Measurements from ENCODE around the gene LLCFC1.

DNA sequence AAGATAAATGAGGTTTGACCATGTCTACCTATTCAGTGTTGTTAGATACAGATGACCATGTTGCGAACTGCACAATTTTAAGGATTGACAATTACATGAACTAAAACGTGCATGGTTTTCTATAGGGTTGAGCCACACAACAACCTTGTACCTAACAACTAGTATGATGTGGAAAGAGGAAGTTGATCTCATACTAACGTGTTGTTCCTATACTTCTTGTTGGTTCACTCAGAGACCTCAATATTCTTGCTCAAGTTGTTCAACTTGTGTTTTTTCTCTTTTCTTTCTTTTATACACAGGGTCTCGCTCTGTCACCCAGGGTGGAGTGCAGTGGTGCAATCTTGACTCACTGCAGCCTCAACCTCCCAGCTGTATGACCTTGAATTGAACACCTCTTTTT lies 28.9 kb downstream of the LLCFC1 start:
- TF ChIP-seq CTCF (IDR thresholded peaks at IDR 0.05; ENCODE audit: low read depth, low read length, poor library complexity, severe bottlenecking) = no peak
- no peak for TF ChIP-seq EZH2phosphoT487 (IDR thresholded peaks at IDR 0.05; ENCODE audit: borderline replicate concordance, low read length)
